A673 (cell line): ENCODE measurements around the gene DACT3.

Experiments used
- CTCF ChIP-seq: fragments of 300-800, 200-600 bp; sonication (generic); conservative IDR thresholded peaks from 2 replicates; pipeline ENCODE4 v1.5.1; 2017; ENCODE audit warnings: low read depth, mild to moderate bottlenecking, antibody characterized with exemption, low read length, moderate library complexity, mixed read lengths
- EZH2 ChIP-seq: fragments of 200-600 bp; sonication (generic); IDR thresholded peaks from 2 replicates; pipeline ENCODE4 v1.6.1; 2017; ENCODE audit warnings: borderline replicate concordance, low read depth, mild to moderate bottlenecking, mixed read lengths, antibody characterized with exemption, low read length; ENCODE audit not compliant: poor library complexity, severe bottlenecking

GRCh38 chr19:46615966-46616365, 45.0 kb downstream of the DACT3 start:
- TF ChIP-seq CTCF (no peak), EZH2 (no peak)
